Loucy (cell line): ENCODE data around the gene C1QL2.
A peak's percentile ranks its signal among the peaks of the same experiment; 100 is the strongest.

ENCODE experiments used
- H2AFZ ChIP-seq: fragments of 200-600 bp; sonication (generic); 2 replicates; pipeline ENCODE4 v1.6.0; 2016; ENCODE audit warnings: antibody characterized with exemption, mild to moderate bottlenecking, low read length, moderate library complexity
- H3F3A ChIP-seq: fragments of 200-600 bp; 2 replicates; pipeline ENCODE4 v1.6.0; 2016; ENCODE audit warnings: antibody characterized with exemption, low read depth, mild to moderate bottlenecking
- H3K27me3 ChIP-seq: fragments of 200-600 bp; sonication (generic); 2 replicates; pipeline ENCODE4 v1.6.1; 2014; ENCODE audit warnings: low read length, mild to moderate bottlenecking; ENCODE audit not compliant: insufficient read depth, poor library complexity, severe bottlenecking
- H3K36me3 ChIP-seq: fragments of 200-600 bp; sonication (generic); 2 replicates; pipeline ENCODE4 v1.6.1; 2016; ENCODE audit warnings: low read length; ENCODE audit not compliant: insufficient read depth
- H3K4me1 ChIP-seq: fragments of 200-600 bp; sonication (generic); 2 replicates; pipeline ENCODE4 v1.5.1; 2014; ENCODE audit warnings: low read length, mild to moderate bottlenecking; ENCODE audit not compliant: insufficient read depth, poor library complexity, severe bottlenecking
- H3K4me2 ChIP-seq: fragments of 200-600 bp; sonication (generic); 2 replicates; pipeline ENCODE4 v1.6.0; 2014; ENCODE audit warnings: antibody characterized with exemption, low read length, low read depth, mild to moderate bottlenecking; ENCODE audit not compliant: poor library complexity, severe bottlenecking
- H3K4me3 ChIP-seq: fragments of 200-600 bp; sonication (generic); 2 replicates; pipeline ENCODE4 v1.5.1; 2014; ENCODE audit warnings: low read length, mild to moderate bottlenecking, mixed read lengths; ENCODE audit not compliant: poor library complexity, severe bottlenecking
- H3K79me2 ChIP-seq: fragments of 200-600 bp; sonication (generic); 2 replicates; pipeline ENCODE4 v1.6.1; 2014; ENCODE audit warnings: low read length; ENCODE audit not compliant: insufficient read depth
- H3K9ac ChIP-seq: fragments of 200-600 bp; sonication (generic); 2 replicates; pipeline ENCODE4 v1.6.0; 2014; ENCODE audit warnings: mild to moderate bottlenecking, low read depth, low read length, moderate library complexity; ENCODE audit not compliant: poor library complexity, severe bottlenecking
- H3K9me2 ChIP-seq: fragments of 200-600 bp; sonication (generic); replicated peaks from 2 replicates; pipeline ENCODE4 v1.6.1; 2016; ENCODE audit warnings: low read depth, low read length, mixed read lengths
- H3K9me3 ChIP-seq: fragments of 200-600 bp; sonication (generic); 2 replicates; pipeline ENCODE4 v1.6.1; 2014; ENCODE audit warnings: mild to moderate bottlenecking, antibody characterized with exemption, low read length, low read depth; ENCODE audit not compliant: insufficient read depth
- H4K20me1 ChIP-seq: fragments of 200-600 bp; sonication (generic); 2 replicates; pipeline ENCODE4 v1.6.0; 2014; ENCODE audit warnings: antibody characterized with exemption, low read length, mild to moderate bottlenecking; ENCODE audit not compliant: insufficient read depth, poor library complexity, severe bottlenecking
- EZH2phosphoT487 ChIP-seq: fragments of 200-600 bp; IDR thresholded peaks from 2 replicates; pipeline ENCODE4 v1.6.1; 2018; ENCODE audit warnings: antibody characterized with exemption, mild to moderate bottlenecking, moderate library complexity, borderline replicate concordance
- TF ChIP-seq, protein P1 (sequence below): fragments of 200-600 bp; sonication (generic); conservative IDR thresholded peaks from 2 replicates; pipeline ENCODE4 v1.5.1; 2014; ENCODE audit warnings: mild to moderate bottlenecking, antibody characterized with exemption, low read length

C1QL2 gene

DNA sequence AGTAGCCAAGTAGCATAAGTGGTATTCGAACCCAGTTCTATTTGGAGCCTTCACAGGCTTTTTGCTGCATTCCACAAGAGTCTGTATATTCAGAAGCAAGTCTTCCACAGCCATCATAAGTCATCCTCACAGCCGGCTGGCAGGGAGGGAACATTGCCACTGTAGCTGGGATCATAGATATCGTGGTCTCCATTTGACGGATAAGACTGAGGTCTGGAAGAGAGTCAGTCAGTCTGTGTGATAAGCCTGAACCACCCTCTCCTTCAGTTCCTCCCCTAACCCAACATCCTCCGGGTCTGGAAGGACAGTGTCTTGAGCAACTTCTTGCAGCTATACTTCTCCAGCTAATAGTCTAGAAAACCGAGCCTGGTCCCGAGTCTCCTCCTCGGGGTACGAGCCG lies 17.0 kb upstream of the C1QL2 start:
- Histone ChIP-seq H3K36me3 (no peaks in the 10 kb centered on the region), H3K9ac (no peak overlapping the region), H3K4me2 (no peak overlapping the region), H4K20me1 (no peaks in the 10 kb centered on the region), H3K4me1 (no peaks in the 10 kb centered on the region), H3K9me2 (no peaks in the 10 kb centered on the region), H3F3A (no peaks in the 10 kb centered on the region), H2AFZ (no peak overlapping the region), H3K4me3 (no peak overlapping the region), H3K79me2 (no peaks in the 10 kb centered on the region), H3K9me3 (no peaks in the 10 kb centered on the region), H3K27me3 (no peaks in the 10 kb centered on the region)
- no peak for TF ChIP-seq EZH2phosphoT487
- TF ChIP-seq, protein P1, sequence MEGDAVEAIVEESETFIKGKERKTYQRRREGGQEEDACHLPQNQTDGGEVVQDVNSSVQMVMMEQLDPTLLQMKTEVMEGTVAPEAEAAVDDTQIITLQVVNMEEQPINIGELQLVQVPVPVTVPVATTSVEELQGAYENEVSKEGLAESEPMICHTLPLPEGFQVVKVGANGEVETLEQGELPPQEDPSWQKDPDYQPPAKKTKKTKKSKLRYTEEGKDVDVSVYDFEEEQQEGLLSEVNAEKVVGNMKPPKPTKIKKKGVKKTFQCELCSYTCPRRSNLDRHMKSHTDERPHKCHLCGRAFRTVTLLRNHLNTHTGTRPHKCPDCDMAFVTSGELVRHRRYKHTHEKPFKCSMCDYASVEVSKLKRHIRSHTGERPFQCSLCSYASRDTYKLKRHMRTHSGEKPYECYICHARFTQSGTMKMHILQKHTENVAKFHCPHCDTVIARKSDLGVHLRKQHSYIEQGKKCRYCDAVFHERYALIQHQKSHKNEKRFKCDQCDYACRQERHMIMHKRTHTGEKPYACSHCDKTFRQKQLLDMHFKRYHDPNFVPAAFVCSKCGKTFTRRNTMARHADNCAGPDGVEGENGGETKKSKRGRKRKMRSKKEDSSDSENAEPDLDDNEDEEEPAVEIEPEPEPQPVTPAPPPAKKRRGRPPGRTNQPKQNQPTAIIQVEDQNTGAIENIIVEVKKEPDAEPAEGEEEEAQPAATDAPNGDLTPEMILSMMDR: no peak

DNA sequence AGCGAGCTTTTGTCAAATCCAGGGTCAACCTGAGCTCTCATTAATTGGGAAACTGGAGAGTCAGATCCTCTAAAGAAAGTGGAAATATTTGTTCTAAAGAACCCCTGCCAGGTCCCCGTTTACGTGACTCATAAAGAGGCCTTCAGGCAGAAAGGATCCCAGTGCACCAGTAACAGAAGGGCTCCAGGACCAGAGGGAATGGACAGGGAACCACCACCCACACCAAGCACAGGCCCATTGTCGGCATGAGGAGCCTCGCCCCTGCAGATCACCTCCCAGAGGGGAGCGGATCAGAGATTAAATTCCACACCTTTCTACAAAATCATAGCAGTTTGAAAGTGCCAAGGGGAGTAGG lies 16.4 kb upstream of the C1QL2 start:
- no peaks in the 10 kb centered on the region for H3K27me3 ChIP-seq
- H3K36me3 ChIP-seq: no peaks in the 10 kb centered on the region
- H3K4me2 ChIP-seq: no peak overlapping the region
- no peaks in the 10 kb centered on the region for H3K4me1 ChIP-seq
- no peaks in the 10 kb centered on the region for H3F3A ChIP-seq
- no peaks in the 10 kb centered on the region for H3K9me2 ChIP-seq
- no peaks in the 10 kb centered on the region for H3K79me2 ChIP-seq
- H4K20me1 ChIP-seq: no peaks in the 10 kb centered on the region
- no peak overlapping the region for H3K4me3 ChIP-seq
- TF ChIP-seq EZH2phosphoT487: no peak
- TF ChIP-seq, protein P1: no peak
- no peak overlapping the region for H3K9ac ChIP-seq
- H3K9me3 ChIP-seq: no peaks in the 10 kb centered on the region
- no peak overlapping the region for H2AFZ ChIP-seq

DNA sequence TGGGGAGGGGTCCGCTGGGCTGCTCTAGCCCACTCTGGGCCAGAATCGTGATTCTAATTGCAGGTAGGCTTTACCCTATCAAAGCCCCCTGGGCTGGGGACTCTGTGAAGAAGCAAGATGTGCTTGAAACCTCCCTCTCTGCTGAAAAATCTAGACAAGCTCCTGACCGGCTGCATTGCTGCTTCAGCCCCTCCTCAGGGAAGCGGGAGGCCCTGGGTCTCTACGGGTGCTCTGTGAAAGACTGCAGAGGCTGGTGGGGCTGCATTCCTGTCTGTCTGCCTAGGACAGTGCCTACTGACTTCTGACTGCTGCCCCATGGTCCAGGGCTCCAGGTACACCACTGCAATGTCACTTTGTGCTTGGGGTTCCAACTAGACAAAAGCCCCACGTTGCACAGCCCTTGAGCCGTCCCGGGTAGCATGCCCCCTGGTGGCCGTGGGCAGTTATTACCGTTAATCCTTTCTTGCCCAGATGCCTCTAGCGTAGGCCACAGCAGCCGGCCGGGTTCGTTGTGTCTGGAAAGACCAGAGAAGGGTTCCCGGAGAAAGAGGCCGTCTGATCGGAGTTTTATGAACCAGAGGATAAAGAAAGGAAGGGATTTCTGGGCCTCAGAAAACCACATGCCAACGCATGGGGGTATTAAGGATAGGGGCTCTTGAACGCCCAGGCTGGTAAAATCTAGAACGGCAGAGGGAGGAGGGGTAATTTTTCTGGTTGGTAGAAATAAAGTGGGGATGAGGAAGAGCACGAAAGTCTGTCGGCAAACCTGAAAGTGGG lies 15.9 kb upstream of the C1QL2 start:
- H4K20me1 ChIP-seq: no peaks in the 10 kb centered on the region
- TF ChIP-seq EZH2phosphoT487: no peak
- TF ChIP-seq, protein P1: peak; percentile 86
- no peaks in the 10 kb centered on the region for H3K36me3 ChIP-seq
- no peak overlapping the region for H3K4me2 ChIP-seq
- H3K9me3 ChIP-seq: no peaks in the 10 kb centered on the region
- H3K9ac ChIP-seq: no peak overlapping the region
- H3K4me1 ChIP-seq: no peaks in the 10 kb centered on the region
- H3K9me2 ChIP-seq: no peaks in the 10 kb centered on the region
- no peaks in the 10 kb centered on the region for H3K27me3 ChIP-seq
- H2AFZ ChIP-seq: no peak overlapping the region
- no peaks in the 10 kb centered on the region for H3F3A ChIP-seq
- no peak overlapping the region for H3K4me3 ChIP-seq
- no peaks in the 10 kb centered on the region for H3K79me2 ChIP-seq
